HG03135 (cell line): Measurements from ENCODE around the gene SKI.
"Not testable (repeated sequence)": the region's sequence is repeated elsewhere in the genome, so short reads cannot be mapped to it uniquely, and the experiment has no call there.

Experiments used
- ATAC-seq: cut with Tn5 transposase; IDR thresholded peaks from one replicate; pipeline ENCODE4 v1.9.1; 2021; ENCODE audit warnings: mild to moderate bottlenecking, moderate library complexity; ENCODE audit not compliant: unreplicated experiment

The SKI gene

GRCh38 chr1:2316451-2316961, 88.4 kb downstream of the SKI start:
- no peak for ATAC-seq

GRCh38 chr1:2317230-2318065, 89.3 kb downstream of the SKI start:
- no peak for ATAC-seq

GRCh38 chr1:2318314-2319278, 90.5 kb downstream of the SKI start:
- ATAC-seq, result no peak

- no peak for ATAC-seq
These were observed 91.2 kb downstream of the SKI start for GRCh38 chr1:2319291-2319690.

GRCh38 chr1:2320006-2320405, 91.9 kb downstream of the SKI start:
- ATAC-seq, result no peak

GRCh38 chr1:2320760-2321667, 92.9 kb downstream of the SKI start:
- ATAC-seq, result no peak

GRCh38 chr1:2322065-2322571, 94.0 kb downstream of the SKI start:
- no peak for ATAC-seq

- ATAC-seq, result no peak
These were observed 94.6 kb downstream of the SKI start for GRCh38 chr1:2322581-2323211.

- ATAC-seq, result no peak
These were observed 95.4 kb downstream of the SKI start for GRCh38 chr1:2323451-2323974.

- ATAC-seq, result no peak
These were observed 96.6 kb downstream of the SKI start for GRCh38 chr1:2324553-2325366.

- ATAC-seq, result no peak
These were observed 98.4 kb downstream of the SKI start for GRCh38 chr1:2326524-2326923.

- not testable (repeated sequence) for ATAC-seq
These were observed 99.0 kb downstream of the SKI start for GRCh38 chr1:2327162-2327561.

- no peak for ATAC-seq
These were observed 99.7 kb downstream of the SKI start for GRCh38 chr1:2327841-2328240.

- ATAC-seq, result no peak
These were observed 100.7 kb downstream of the SKI start for GRCh38 chr1:2328676-2329455.

- no peak for ATAC-seq
These were observed 101.9 kb downstream of the SKI start for GRCh38 chr1:2330035-2330434.

- ATAC-seq, result no peak
These were observed 102.5 kb downstream of the SKI start for GRCh38 chr1:2330519-2331199.

- ATAC-seq, result no peak
These were observed 103.1 kb downstream of the SKI start for GRCh38 chr1:2331200-2331544.
